ENCODE data around the gene RBM47.

DNA sequence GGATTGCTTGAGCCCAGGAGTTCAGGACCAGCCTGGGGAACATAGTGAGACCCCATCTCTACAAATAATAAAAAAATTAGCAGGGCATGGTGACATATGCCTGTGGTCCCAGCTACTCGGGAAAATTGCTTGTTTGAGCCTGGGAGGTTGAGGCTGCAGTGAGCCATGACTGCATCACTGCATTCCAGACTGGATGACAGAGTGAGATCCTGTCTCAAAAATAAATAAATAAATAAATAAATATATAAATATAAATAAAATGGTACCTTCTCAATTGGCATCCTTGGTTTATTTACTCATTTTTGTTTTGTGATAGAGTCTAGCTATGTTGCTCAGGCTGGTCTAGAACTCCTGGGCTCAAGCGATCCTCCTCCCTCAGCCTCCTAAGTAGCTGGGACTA, 150.3 kb downstream of the RBM47 start:
- TF ChIP-seq GATA3 (IDR thresholded peaks at IDR 0.05; ENCODE audit: low read depth, low read length) (no peak), GATA2 (IDR thresholded peaks at IDR 0.05; ENCODE audit: low read depth, low read length) (no peak)

All from SH-SY5Y (cell line).